Osteoblast (primary cell): Measurements from ENCODE around the gene HTRA1. TPM values are rescaled to one million over a fixed set of nuclear protein-coding genes. Genes with fewer than 3 reads are reported as not detected.

Source experiments
- DNase-seq: peaks from one replicate; pipeline ENCODE4 v3.0.0; 2011; ENCODE audit warnings: low spot score, mixed read lengths; ENCODE audit not compliant: insufficient read length; ENCODE audit errors: missing footprints
- H2AFZ ChIP-seq: 2 replicates; pipeline ENCODE4 v1.6.0; 2011; ENCODE audit warnings: mild to moderate bottlenecking, low read length
- H3K27ac ChIP-seq: 2 replicates; pipeline ENCODE4 v1.5.1; 2011; ENCODE audit warnings: mild to moderate bottlenecking, low read depth, low read length, moderate library complexity
- H3K27me3 ChIP-seq: 2 replicates; pipeline ENCODE4 v1.6.0; 2012; ENCODE audit warnings: mild to moderate bottlenecking, control low read depth, inconsistent platforms, low read length, moderate library complexity; ENCODE audit not compliant: insufficient read depth
- H3K36me3 ChIP-seq: 2 replicates; pipeline ENCODE4 v1.5.1; 2011; ENCODE audit warnings: mild to moderate bottlenecking, low read length, control low read depth, moderate library complexity; ENCODE audit not compliant: insufficient read depth
- H3K4me1 ChIP-seq: 2 replicates; pipeline ENCODE4 v1.5.1; 2011; ENCODE audit warnings: mild to moderate bottlenecking, low read length, control low read depth, moderate library complexity; ENCODE audit not compliant: insufficient read depth
- H3K4me2 ChIP-seq: 2 replicates; pipeline ENCODE4 v1.6.0; 2011; ENCODE audit warnings: mild to moderate bottlenecking, low read length; ENCODE audit not compliant: insufficient read depth
- H3K4me3 ChIP-seq: fragments of 200-600 bp; sonication (generic); 3 replicates; pipeline ENCODE4 v1.5.1; 2012; ENCODE audit warnings: mild to moderate bottlenecking, low read length, inconsistent platforms; ENCODE audit not compliant: insufficient read depth
- H3K79me2 ChIP-seq: 2 replicates; pipeline ENCODE4 v1.6.0; 2012; ENCODE audit warnings: mild to moderate bottlenecking, low read length, control low read depth, inconsistent platforms; ENCODE audit not compliant: insufficient read depth
- H3K9me3 ChIP-seq: 2 replicates; pipeline ENCODE4 v1.5.1; 2011; ENCODE audit warnings: low read depth, low read length, control low read depth
- H4K20me1 ChIP-seq: 2 replicates; pipeline ENCODE4 v1.6.0; 2012; ENCODE audit warnings: mild to moderate bottlenecking, low read length, control low read depth; ENCODE audit not compliant: insufficient read depth
- total RNA-seq: library from RNA; depleted of rRNA; stranded (reverse); fragments of >200 nt; gene quantifications from 2 replicates; pipeline ENCODE4 v1.2.3, GENCODE V29; 2012
- TF ChIP-seq, protein P1 (sequence below): IDR thresholded peaks from 2 replicates; pipeline ENCODE4 v1.5.1; 2011; ENCODE audit warnings: mild to moderate bottlenecking, low read depth, low read length, moderate library complexity; ENCODE audit errors: extremely low read depth

The HTRA1 gene
- total RNA-seq, 1 donor = 392 TPM

GRCh38 chr10:122492999-122493481 is 31.7 kb downstream of the HTRA1 start:
- H4K20me1 ChIP-seq = no peaks in the 10 kb centered on the region
- H2AFZ ChIP-seq = no peak overlapping the region
- no peak overlapping the region for H3K4me3 ChIP-seq
- H3K27me3 ChIP-seq = no peaks in the 10 kb centered on the region
- peaks cover 7% of the 10 kb centered on the region for H3K79me2 ChIP-seq
- DNase-seq = no peak
- H3K4me2 ChIP-seq = no peak overlapping the region
- peak overlapping the region; percentile 53 for H3K27ac ChIP-seq
- TF ChIP-seq, protein P1, sequence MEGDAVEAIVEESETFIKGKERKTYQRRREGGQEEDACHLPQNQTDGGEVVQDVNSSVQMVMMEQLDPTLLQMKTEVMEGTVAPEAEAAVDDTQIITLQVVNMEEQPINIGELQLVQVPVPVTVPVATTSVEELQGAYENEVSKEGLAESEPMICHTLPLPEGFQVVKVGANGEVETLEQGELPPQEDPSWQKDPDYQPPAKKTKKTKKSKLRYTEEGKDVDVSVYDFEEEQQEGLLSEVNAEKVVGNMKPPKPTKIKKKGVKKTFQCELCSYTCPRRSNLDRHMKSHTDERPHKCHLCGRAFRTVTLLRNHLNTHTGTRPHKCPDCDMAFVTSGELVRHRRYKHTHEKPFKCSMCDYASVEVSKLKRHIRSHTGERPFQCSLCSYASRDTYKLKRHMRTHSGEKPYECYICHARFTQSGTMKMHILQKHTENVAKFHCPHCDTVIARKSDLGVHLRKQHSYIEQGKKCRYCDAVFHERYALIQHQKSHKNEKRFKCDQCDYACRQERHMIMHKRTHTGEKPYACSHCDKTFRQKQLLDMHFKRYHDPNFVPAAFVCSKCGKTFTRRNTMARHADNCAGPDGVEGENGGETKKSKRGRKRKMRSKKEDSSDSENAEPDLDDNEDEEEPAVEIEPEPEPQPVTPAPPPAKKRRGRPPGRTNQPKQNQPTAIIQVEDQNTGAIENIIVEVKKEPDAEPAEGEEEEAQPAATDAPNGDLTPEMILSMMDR = no peak
- peaks cover 66% of the 10 kb centered on the region for H3K4me1 ChIP-seq
- no peaks in the 10 kb centered on the region for H3K9me3 ChIP-seq
- H3K36me3 ChIP-seq = peaks cover 8% of the 10 kb centered on the region

DNA sequence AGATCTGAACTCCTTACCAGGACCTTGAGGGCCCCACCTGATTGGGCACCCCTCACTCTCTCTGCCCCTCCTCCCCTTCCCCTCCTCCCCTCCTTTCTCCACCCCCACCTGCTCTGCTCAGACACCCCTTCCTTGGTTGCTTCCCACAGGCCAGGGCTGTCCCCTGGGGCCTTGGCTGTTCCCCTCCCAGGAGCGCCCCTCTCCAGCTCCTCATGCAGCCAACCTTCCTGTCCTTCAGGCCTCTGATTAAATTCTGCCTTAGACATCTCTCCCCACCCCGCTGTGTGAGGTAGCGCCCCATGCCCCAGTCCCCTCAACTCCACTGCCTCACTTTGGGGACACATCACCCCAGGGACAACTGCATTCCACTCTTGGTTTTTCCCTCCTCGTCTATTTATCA is 32.4 kb downstream of the HTRA1 start:
- TF ChIP-seq, protein P1 = no peak
- H4K20me1 ChIP-seq = no peaks in the 10 kb centered on the region
- peaks cover 66% of the 10 kb centered on the region for H3K4me1 ChIP-seq
- H3K36me3 ChIP-seq = peaks cover 7% of the 10 kb centered on the region
- no peak for DNase-seq
- H3K79me2 ChIP-seq = peaks cover 7% of the 10 kb centered on the region
- H3K27ac ChIP-seq = peak overlapping the region; percentile 94
- H3K9me3 ChIP-seq = no peaks in the 10 kb centered on the region
- no peak overlapping the region for H2AFZ ChIP-seq
- H3K4me2 ChIP-seq = peak overlapping the region; percentile 74
- no peaks in the 10 kb centered on the region for H3K27me3 ChIP-seq
- no peak overlapping the region for H3K4me3 ChIP-seq

DNA sequence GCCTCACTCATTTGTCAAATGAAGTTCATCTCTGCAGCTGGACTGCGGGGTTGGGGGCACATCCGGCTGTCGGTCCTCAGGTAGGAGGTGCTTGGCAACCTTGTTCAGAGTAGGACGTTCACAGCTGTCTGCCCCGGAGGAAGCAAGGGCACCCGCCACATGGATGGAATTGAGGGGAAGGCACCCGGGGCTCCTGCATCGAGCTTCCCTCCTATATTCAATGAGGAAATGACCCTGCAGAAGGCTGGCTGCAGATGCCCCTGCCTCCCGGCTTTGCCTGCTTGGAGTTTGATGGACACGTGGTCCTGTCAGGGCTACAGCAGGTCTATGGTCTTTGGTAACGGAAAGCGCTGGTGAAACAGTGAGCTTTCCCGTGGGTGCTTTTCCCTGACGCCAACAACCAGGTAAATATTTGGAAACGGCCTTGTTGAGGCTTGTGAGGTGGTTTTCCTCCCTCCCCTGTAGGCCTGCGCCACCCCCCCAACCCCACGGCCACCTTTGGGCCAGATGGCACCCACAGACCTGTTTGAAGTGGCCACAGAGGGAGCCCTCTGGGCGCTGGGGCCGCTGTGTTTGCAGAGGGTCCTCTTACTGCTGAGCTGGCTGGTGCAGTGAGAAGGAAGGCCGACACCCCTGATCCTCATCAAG is 32.9 kb downstream of the HTRA1 start:
- Histone ChIP-seq H2AFZ (no peak overlapping the region), H3K27me3 (no peaks in the 10 kb centered on the region), H3K4me1 (peaks cover 71% of the 10 kb centered on the region), H3K4me3 (peak overlapping the region; percentile 25), H3K36me3 (peaks cover 1% of the 10 kb centered on the region), H4K20me1 (no peaks in the 10 kb centered on the region), H3K9me3 (no peaks in the 10 kb centered on the region), H3K27ac (peak overlapping the region; percentile 94), H3K79me2 (peaks cover 7% of the 10 kb centered on the region), H3K4me2 (peak overlapping the region; percentile 74)
- DNase-seq = no peak
- TF ChIP-seq, protein P1 = no peak

GRCh38 chr10:122494833-122495232 is 33.5 kb downstream of the HTRA1 start:
- Histone ChIP-seq H3K27ac (peak overlapping the region; percentile 94), H3K27me3 (no peaks in the 10 kb centered on the region), H3K4me1 (peaks cover 76% of the 10 kb centered on the region), H3K9me3 (no peaks in the 10 kb centered on the region), H2AFZ (peak overlapping the region; percentile 52), H3K4me2 (peak overlapping the region; percentile 74), H4K20me1 (no peaks in the 10 kb centered on the region), H3K4me3 (peak overlapping the region; percentile 52), H3K36me3 (no peaks in the 10 kb centered on the region), H3K79me2 (peaks cover 7% of the 10 kb centered on the region)
- peak; percentile 97 for DNase-seq
- TF ChIP-seq, protein P1 = no peak
